ENCODE results near the gene LAD1.

LAD1 gene

DNA sequence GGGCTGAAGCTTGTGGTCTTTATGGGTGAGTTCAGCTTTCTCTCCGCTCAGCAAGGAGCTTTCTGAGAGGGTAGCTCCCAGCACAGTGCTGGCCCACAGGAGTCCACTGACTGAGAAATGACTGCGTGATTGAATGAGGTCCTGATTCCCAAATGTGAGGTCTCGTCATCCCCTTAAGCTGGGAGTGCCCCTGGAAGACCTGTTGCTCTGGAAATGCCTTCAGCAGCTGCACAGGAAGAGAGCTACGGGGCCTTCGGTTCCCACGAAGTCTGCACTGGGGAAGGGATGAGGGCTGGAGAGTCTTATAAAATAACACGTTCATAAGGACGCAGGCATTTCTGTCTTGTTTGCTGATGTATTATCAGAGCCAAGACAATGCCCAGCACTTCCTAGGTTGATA is 35.7 kb downstream of the LAD1 start:
- no peak for DNase-seq (ENCODE audit: low spot score)

DNA sequence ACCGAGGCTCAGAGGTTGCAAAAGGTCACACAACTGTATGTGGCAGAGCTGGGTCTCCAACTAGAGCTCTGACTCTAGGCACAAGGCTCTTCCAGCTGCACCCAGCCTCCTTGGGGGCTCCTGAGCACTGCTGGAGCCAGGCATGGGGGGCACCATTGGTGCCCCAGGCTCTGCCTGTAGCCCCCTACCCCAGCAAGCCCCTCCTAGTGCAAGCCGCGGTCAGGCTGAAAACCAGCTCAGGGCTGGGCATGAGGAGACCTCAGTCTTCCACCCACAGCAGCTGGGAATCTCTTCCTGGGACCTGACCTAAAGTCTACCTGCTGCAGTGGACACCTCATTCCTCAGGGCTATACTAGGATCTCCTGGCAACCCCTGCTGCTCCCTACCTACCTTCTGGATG is 36.2 kb downstream of the LAD1 start:
- DNase-seq (ENCODE audit: low spot score): no peak

DNA sequence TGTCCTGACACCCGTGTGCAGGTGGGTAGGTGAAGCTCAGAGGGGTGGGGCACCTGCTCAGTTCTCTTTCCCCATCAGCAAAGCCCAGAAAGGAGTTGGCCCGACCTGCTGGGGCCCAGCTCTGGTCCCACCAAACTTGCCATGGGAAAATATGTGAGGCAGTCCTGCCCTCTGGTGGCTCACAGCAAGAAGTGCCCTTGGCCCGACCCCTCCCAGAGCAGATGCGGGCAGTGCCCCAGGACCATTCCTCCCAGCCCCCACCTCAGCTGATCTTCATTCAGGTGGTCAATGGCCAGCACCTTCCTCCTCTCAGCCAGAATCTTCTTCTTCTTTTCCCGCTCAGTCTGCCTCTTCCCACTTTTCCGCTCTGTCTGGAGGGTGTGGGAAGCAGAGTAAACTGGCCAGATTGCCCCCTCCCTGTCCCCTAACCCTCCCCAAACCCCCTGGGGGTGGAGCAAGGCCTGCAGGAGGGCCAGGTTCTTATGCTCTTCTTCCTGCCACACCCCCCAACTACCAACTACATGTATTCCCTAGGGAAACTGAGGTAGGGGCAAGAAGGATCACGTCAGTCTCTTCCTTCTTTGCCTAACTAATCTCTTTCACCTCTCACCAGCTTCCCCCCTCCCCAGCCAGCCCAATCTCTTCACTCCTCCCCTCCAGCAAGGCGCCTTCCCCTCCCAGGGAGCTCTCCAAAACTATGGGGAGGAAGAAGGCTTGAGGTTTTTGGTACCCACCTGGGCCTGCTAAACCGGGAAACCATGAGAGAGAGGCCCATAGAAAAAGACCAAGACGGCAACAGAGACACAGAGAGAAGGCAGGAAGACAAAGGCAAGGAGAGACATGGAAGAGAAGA is 37.2 kb downstream of the LAD1 start:
- no peak for DNase-seq (ENCODE audit: low spot score)

DNA sequence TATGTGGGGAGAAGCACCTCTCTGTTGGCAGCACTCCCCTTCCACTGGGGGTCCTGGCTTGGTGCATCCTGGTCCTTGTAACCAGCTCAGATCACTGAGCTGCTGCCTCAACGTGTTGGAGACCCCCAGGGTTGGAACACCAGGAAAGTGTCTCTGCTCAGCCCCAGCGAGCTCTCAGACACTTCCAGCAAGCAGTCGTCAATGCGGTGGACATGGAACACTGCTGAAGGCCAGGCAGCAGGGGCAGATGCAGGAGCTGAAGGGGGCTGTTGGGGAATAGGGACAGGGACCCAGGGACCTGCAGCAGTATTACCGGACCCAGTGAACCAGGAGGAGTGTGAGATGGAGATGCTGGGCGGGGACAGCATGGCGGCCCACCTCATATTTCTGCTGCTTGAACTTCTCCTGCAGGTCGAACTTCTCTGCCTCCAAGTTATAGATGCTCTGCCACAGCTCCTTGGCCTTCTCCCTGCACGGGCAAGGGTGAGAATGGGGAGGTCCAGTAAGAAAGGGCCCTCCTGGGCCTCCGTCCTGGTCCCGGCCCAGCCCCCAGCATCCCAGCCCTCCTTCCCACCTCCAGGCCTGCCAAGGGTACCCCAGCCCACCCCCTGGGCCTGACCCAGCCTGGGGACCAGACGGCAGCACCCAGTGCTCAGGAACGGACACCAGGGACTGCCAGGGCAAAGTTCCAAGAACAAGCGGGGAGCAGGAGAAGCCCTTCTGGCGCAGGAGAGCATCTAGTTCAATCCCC is 38.0 kb downstream of the LAD1 start:
- DNase-seq (ENCODE audit: low spot score): no peak

DNA sequence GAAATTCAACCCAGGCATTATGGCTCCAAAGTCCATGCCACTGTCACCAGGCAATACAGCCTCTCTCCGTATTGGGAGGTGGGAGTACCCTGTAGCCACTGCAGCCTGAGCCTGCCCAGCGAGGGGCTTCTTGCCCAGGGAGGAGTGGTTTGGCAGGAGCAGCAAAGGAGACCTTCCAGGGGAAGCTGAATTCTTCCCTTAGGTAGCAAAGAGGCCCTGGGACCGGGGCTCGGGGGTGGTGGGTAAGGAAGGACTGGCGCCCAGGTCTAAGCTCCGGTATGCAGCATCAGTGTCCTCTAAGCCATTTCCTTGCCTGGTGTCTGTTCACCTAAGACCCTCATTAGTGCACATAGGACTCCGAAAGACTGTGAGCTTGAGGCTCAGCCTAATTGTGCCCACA is 38.6 kb downstream of the LAD1 start:
- DNase-seq (ENCODE audit: low spot score): no peak

DNA sequence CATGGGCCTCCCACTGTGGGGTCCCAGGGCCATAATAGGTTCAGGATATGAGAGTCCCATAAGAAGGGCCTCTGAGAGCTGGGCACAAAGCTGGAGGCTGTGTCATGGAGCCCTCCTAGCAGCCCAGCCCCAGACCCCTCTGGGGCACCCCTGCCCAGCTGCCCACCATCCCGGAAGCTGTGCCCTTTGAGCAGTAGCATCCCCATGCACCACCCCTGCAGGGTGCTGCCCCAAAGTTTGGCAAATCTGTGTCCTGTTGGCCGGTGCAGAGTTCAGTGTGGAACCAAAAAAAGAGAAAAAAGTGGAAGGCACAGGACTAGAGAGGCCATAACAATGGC is 39.3 kb downstream of the LAD1 start:
- DNase-seq (ENCODE audit: low spot score): no peak

DNA sequence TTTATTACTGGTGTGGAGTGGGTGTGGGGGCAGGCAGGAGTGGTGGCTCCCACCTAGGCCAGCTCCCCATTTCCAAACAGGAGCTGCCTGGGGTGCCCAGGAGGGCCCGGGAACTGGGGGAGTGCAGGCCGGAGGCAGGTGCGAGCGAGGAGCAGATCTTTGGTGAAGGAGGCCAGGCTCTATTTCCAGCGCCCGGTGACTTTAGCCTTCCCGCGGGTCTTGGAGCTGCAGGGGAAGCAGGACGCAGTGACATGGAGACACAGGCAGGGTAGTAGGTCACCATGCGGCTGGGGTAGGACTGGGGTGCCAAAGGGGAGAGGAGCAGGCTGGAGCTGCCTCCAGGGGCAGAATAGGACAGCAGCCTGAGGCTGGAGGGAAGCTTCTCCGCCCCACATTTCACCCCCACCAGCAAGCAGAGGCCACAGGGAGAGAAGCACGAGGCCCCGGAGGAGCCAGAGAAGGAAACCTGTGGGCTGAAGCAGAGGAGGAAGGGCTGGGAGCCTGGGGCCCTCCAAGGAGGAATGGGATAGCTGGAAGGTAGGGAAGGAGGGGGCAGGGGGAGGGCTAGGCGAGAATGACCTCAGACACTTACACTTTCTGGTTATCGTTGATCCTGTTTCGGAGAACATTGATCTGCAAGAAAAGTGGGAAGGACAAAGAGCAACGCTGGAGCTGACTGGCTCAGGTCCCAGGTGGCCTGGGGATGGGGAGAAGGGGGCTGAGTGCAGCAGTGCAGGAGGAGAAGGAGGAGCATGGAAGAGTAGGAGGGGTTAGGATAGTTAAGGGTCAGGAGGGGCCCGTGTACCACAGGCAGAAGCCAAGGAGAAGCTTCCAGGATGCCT is 39.9 kb downstream of the LAD1 start:
- no peak for DNase-seq (ENCODE audit: low spot score)

DNA sequence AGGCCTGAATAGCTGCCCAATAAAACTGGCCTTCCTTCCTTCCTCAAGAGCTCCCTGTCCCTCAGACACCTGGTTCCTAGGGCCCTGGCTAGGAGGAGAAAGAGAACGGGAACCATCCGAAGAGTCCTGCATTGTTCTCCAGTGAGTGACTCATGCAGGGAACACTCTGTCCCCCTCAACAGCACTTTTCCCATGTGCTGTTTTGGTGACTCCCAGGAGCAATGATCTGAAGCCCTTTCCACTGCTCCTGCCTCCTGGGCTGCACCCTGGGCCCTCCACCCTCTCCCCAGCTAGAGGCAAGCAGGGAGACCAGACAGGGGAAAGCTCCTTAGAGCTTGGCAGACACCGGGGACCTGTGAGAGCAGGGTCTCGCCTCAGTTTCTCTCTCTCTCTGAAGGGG is 40.5 kb downstream of the LAD1 start:
- no peak for DNase-seq (ENCODE audit: low spot score)

DNA sequence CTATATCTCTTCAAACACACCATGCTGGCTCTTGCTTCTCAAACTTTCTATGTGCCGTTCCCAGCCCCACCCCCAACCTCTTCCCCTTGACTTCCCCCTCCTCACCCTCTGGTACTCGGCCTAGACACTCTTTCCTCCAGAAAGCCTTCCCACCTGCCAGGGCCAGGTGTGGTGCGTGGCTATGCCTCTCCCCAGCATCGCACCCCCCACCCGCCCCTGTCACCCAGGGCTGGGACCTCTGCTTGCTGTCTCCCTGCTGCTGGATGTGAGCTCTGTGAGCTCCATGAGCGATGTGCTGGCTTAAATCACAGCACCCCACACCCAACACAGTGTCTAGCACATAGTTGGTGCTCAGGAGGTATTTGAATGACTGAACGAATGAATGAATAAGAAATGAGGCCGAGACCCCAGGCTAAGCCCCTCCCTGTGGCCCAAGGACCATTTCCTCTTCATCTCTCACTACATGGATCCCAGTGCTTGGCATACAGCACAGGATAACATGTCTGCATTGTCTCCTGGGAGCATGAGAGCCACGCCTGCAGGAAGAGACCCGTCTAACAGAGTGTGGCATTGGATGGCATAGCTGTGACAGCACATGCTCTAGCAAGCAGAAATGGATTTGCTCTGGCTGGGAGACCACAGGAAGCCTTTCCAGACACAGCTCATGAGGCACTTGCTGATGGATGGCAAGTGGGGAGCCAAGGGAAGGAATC is 41.3 kb downstream of the LAD1 start:
- no peak for DNase-seq (ENCODE audit: low spot score)

DNA sequence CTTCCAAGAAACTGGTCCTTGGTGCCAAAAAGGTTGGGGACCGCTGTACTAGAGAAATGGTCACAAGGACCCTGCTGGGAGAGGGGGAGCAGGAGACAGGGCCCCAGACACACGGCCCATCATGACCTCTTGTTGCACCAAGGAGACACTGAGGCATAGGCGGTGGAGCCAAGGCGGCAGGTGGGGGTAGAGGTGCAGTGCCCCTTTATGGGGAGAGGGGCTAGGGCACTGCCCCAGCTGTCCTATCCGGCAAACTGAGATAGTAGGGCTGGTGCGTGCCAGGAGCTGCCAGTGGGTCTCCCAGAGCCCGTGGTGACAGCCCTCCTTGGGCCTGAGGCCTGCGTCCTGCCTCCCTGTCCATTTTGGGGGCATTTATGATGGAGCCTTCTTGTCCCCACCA is 41.9 kb downstream of the LAD1 start:
- DNase-seq (ENCODE audit: low spot score): no peak

DNA sequence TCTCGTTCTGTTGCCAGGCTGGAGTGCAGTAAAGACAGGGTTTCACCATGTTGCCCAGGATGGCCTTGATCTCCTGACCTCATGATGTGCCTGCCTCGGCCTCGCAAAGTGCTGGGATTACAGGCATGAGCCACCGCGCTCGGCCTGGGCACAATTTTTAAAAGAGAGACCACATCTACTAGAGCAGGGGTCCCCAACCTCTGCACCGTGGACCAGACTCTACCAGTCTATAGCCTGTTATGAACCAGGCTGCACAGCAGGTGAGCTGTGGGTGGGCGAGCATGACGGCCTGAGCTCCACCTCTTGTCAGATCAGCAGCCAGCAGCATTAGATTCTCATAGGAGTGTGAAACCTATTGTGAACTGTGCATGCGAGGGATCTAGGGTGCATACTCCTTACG is 42.4 kb downstream of the LAD1 start:
- DNase-seq (ENCODE audit: low spot score): no peak

DNA sequence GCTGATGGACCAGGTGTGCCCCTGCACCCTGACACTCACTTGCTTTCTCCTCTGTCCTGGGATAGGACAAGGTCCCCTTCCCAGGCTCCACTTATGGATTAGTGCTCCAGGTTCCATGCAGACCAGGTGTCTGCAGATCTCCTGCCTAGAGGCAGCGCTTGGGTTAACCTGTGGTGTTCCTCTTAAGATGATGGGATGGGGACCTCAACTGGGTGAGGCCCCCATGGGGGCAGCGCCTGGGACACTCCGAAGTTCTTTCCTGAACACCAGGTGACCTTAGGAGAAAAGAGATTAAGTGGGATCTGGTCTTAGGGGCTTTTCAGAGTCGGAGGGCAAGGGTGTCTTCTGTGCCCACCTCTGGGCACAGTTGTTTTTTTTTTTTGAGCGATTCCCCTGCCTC is 42.9 kb downstream of the LAD1 start:
- no peak for DNase-seq (ENCODE audit: low spot score)

DNA sequence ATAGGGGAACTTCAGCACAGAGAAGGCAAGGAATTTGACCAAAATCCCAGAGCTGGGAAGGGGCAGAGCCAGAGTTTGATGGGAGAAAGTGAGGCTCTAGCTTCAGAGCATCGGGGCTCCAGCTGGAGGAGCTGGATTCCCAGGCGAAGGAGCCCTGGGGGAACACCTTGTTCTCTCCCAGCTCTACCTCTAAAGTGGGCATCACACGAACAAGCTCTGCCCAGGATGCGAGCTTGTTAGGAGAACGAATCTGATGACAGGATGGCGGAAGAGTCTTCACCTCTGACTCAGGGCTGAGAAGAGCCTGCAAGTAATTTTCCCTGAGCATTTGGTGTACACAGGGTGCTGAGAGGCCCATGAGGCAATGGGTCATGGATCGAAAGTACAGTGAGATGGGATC is 43.7 kb downstream of the LAD1 start:
- DNase-seq (ENCODE audit: low spot score): no peak

DNA sequence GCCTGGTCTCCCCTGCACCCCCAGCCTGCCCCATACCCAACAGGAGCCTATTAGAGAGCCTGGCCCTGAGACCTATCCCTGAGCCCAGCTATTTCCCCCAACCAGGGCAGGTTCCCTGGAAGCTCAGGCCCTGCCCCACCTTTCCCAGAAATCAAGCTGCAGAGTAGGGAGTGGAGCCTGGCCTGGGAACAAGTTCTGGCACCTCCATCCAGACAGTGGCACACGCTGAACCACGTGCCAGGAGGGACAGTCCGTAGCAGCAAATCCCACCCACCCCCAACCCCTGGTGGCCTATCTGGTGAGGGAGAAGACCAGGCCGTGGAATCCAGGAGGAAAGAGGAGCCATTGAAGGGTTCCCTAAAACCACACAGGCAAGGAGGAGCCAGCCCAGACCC is 44.2 kb downstream of the LAD1 start:
- no peak for DNase-seq (ENCODE audit: low spot score)

DNA sequence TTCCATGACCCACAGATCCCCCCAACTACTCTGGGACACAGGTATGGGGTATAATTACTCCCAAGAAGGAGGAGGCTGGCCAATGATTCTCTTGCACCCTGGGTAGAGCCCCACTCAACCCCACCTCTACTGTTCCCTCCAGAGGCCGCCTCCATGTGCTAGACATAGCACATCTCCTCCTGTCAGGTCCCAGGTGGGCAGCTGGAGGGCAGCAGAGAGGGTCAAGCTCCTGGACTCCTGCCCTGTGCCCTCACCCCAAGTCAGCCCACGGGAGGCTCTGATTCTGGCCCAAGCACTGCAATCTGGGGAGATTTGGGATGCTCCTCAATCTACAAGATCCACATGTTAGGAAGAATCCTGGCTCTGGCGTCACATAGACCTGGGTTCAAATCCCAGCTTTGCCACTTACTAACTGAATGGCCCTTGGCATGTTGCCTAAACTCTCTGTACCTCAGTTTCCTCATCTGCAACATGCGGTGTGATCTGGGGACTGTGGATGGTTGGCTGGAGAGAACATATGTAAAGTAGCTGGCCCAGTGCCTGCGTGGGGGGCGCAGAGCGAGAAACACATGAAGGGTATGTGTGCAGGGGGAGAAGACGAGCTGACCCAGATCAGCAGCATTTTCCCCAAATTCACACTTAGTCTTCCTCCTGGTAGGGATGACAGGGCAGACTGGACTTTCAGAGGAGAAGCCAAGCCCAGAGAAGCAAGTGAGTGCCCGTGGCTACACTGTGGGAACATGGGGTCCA is 44.8 kb downstream of the LAD1 start:
- no peak for DNase-seq (ENCODE audit: low spot score)

DNA sequence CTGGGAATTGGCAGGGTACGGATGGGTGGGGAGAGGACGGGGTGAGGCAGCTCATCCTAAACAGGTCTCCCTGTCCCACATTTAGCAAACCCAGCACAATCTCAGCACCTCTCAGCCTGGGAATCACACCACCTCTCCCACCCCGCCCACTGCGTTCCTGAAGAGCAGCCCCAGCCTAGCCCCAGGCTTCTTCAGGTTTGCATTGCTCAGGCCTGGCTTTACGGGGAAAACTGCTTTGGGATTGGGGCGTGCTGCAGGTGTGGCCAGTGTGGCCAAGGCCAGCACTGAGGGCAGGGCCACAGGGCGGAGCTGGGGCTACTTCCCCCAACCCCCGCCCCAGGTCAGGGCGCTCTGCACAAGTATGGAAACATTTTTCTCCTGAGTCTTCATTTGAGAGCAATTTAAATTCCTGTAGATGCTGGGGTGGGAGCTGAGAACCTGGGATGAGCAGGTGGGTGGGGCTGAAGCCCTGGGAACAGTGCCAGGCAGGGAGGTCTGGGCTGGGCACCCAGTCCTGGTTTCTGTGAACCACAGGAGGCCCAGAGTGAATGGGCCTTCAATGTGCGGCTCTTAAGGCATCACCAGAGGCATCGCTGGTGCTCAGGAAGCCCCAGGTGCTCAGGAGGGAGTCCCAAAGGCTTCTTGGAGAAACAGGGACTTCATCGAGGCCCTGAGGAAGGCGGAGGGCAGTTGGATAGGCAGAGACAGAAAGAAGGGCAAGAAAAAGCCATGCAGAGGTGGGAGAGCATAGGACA is 45.8 kb downstream of the LAD1 start:
- DNase-seq (ENCODE audit: low spot score): no peak

DNA sequence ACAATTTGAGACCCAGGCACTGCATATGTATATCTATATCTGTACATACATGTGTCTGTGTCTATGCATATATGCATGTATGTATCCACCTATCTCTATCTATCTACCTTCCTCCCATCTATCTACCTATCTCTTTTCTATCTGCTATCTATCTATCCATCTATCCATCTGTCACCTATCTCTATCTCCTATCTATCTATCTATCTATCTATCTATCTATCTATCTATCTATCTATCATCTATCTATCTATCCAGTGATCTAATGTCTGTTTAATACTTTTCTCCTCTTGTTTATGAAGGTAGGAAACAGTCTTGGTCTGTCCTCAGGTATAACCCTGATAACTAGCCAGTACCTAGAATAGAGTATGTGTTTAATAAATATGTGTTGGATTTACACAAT is 47.5 kb downstream of the LAD1 start:
- DNase-seq (ENCODE audit: low spot score): no peak

DNA sequence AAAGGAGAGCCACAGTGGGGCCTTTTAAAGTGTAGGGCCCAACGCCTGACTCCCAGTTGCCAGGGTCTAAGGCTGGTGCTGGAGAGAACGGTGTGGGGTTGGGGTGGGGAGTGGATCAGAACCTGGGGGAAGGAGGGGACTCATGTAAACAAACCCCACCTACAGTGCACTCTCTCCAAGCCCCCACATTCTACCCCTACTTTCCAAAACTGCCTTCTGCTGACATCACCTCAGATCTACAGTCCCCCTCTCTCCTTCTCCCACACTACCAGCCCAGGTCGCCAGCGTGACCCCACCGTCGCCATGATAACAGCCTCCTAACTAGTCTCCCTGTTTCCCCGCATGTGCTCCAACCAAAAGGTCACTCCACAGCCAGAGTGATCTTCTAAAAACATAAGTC is 48.2 kb downstream of the LAD1 start:
- no peak for DNase-seq (ENCODE audit: low spot score)

DNA sequence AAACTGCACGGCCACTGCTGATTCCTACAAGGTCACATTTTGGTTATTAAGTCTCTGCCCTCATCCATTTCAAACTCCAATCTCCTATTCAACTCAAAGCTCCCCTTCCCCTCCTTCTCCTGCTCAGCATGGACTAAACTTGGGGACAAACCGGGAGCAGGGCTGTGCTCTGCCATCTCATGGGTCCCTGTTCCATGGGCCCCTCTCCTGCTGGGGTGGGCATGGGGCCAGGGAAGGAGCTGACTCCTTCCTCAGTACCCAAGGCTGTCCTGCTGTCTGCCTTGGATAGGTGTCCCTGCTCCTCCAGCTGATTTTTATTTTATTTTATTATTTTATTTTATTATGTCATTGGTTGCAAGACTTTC is 48.8 kb downstream of the LAD1 start:
- no peak for DNase-seq (ENCODE audit: low spot score)

DNA sequence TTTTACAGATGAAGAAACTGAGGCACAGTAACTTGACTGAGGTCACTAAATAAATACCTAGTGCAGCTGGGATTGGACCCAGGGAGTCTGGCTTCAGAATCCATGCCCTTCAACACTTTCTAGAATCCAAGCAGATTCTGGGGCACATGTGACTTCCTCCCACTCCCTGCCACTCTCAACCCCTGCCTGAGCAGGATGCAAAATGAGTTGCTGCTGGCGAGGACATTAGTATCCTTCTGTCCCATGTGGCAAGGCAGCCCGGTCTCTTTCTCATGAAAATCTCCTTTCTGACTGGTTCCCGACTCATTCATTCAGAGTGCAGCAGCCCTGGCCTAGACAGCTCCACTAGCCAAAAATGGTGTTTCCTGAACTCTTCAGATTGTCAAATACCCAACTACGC is 50.0 kb downstream of the LAD1 start:
- no peak for DNase-seq (ENCODE audit: low spot score)

DNA sequence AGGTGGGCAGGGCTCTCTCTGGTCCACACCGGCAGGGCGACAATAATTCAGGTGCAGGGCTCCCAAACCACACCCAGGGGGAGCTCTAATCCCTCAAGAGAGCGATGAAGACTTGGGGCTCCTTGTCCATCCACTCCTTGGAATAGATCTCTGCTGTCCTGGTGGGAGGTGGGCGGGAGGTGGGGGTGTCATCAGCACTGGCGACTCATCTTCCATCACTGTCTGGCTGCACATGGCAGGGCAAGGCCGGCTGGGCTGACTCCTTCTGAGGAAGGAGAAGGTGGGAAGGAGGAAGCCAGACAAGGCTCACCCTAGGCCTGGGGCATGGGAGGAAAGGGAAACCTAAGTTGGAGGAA is 50.9 kb downstream of the LAD1 start:
- DNase-seq (ENCODE audit: low spot score): no peak
